Lower leg skin (tissue), 4 donors: ENCODE measurements around the gene KRTAP15-1. TPM values are rescaled to one million over a fixed set of nuclear protein-coding genes. Genes with fewer than 3 reads are reported as not detected.

Experiments used
- DNase-seq, 2 donors: peaks; one replicate each; pipeline ENCODE4 v3.0.0-alpha.2; 2019; ENCODE audit warnings: low spot score in 2 of 2
- H3K4me3 ChIP-seq: fragments of 200-600 bp; sonication (generic); 2 replicates; pipeline ENCODE4 v1.5.1; 2017; ENCODE audit warnings: mild to moderate bottlenecking, low read depth; ENCODE audit not compliant: poor library complexity, severe bottlenecking
- CTCF ChIP-seq, 3 donors: fragments of 450-650 bp; IDR thresholded peaks; one replicate each; pipeline ENCODE4 v1.5.1; 2016; ENCODE audit warnings: antibody characterized with exemption in 3 of 3, mild to moderate bottlenecking in 3 of 3, moderate library complexity in 2 of 3
- POLR2A ChIP-seq, 2 donors: fragments of 450-650 bp; IDR thresholded peaks; one replicate each; pipeline ENCODE4 v1.6.1; 2016 to 2017; ENCODE audit warnings: antibody characterized with exemption in 2 of 2, mild to moderate bottlenecking in 1 of 2, moderate library complexity in 1 of 2
- WGBS, 2 donors: methylation state at CpG; one replicate each; pipeline ENCODE4 v1.1.5; 2018; 5-methylcytosine and 5-hydroxymethylcytosine counted together
- intact Hi-C: fragments of 100-400 bp; cut with DNase I; formaldehyde crosslinking; loops from one replicate; pipeline ENCODE4 v1.15.0; 2023; ENCODE audit warnings: low total_unique reads
- total RNA-seq, 4 donors: library from RNA; depleted of rRNA; stranded (reverse); fragments of >200 nt; gene quantifications; one replicate each; pipeline ENCODE4 v1.1.0, GENCODE V29; 2016

The KRTAP15-1 gene
- total RNA-seq, 4 donors from 2014 or later: not detected

- DNase-seq: no peak
- H3K4me3 ChIP-seq: no peak overlapping the region
- intact Hi-C loops: no loop called here
- TF ChIP-seq POLR2A (IDR thresholded peaks at IDR 0.05) (no peak), CTCF (IDR thresholded peaks at IDR 0.05) (no peak)
- WGBS, 2 donors: 26 to 43% methylated on average over 3 of the region's 3 CpGs
These were observed 37.9 kb downstream of the KRTAP15-1 start for GRCh38 chr21:30478004-30478403.

- intact Hi-C loops: no loop called here
- TF ChIP-seq POLR2A (IDR thresholded peaks at IDR 0.05): no peak
- no peak for TF ChIP-seq CTCF (IDR thresholded peaks at IDR 0.05)
- 69 to 75% methylated on average over 4 of the region's 4 CpGs for WGBS, 2 donors
- DNase-seq: no peak
- H3K4me3 ChIP-seq: no peak overlapping the region
These were observed 39.2 kb downstream of the KRTAP15-1 start for GRCh38 chr21:30479259-30479658.

GRCh38 chr21:30480145-30480544 is 40.1 kb downstream of the KRTAP15-1 start, which contains the start of gene KRTAP19-1:
Gene KRTAP19-1 (minus strand): TSS chr21:30480367. CDS start chr21:30480317, 50 bp downstream.
- 77 to 80% methylated on average over 7 of the region's 7 CpGs for WGBS, 2 donors

GRCh38 chr21:30482130-30482529 is 42.1 kb downstream of the KRTAP15-1 start:
- no peak for TF ChIP-seq POLR2A (IDR thresholded peaks at IDR 0.05)
- no peak for TF ChIP-seq CTCF (IDR thresholded peaks at IDR 0.05)
- no peak for DNase-seq
- 40 to 51% methylated on average over 2 of the region's 2 CpGs for WGBS, 2 donors
- intact Hi-C loops: no loop called here
- H3K4me3 ChIP-seq: no peak overlapping the region

More at GRCh38 chr21:30480145-30480544, 40.1 kb downstream of the KRTAP15-1 start, which contains the start of gene KRTAP19-1:
- no peak within 1 kb of the TSS for H3K4me3 ChIP-seq
- DNase-seq: no peak
- TF ChIP-seq CTCF (IDR thresholded peaks at IDR 0.05) (no peak), POLR2A (IDR thresholded peaks at IDR 0.05) (no peak)
- intact Hi-C loops: no loop called here

GRCh38 chr21:30486180-30486579 is 46.1 kb downstream of the KRTAP15-1 start:
- DNase-seq: no peak
- TF ChIP-seq POLR2A (IDR thresholded peaks at IDR 0.05) (no peak), CTCF (IDR thresholded peaks at IDR 0.05) (no peak)
- 73 to 90% methylated on average over 2 of the region's 2 CpGs for WGBS, 2 donors
- intact Hi-C loops: no loop called here
- no peak overlapping the region for H3K4me3 ChIP-seq

- no peak for TF ChIP-seq POLR2A (IDR thresholded peaks at IDR 0.05)
- no peak for TF ChIP-seq CTCF (IDR thresholded peaks at IDR 0.05)
- no peak for DNase-seq
- intact Hi-C loops: no loop called here
- 84 to 100% methylated on average over 1 to 2 of the region's 2 CpGs for WGBS, 2 donors
- H3K4me3 ChIP-seq: no peak within 1 kb of the TSS
These were observed 47.3 kb downstream of the KRTAP15-1 start, which contains the start of gene KRTAP19-2 for GRCh38 chr21:30487336-30487735. Gene KRTAP19-2 (minus strand): TSS chr21:30487436. CDS start chr21:30487348, 88 bp downstream.
